ENCODE data around the gene PICK1. TPM values are rescaled to one million over a fixed set of nuclear protein-coding genes. Genes with fewer than 3 reads are reported as not detected.

Gene PICK1
- total RNA-seq, 1 donor from 2014 or later: 10.7 TPM

DNA sequence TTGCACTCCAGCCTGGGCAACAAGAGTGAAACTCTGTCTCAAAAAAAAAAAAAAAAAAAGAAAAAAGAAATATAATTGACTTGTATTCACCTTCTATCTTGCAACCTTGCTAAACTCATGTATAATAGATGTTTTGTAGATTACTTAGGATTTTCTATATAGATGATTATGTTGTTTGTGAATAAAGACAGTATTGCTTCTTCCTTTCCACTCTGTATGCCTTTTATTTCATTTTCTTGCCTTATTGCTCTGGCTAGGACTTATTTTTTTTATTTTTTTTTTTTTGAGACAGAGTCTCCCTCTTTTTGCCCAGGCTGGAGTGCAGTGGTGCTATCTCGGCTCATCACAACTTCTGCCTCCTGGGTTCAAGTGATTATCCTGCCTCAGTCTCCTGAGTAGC is 43.1 kb upstream of the PICK1 start:
- Mint-ChIP-seq H3K4me1 (peaks cover 13% of the 10 kb centered on the region), H3K27ac (no peak overlapping the region), H3K9me3 (peaks cover 2% of the 10 kb centered on the region), H3K36me3 (no peaks in the 10 kb centered on the region), H3K27me3 (ENCODE audit: insufficient read depth, low read depth) (peaks cover 2% of the 10 kb centered on the region), H3K4me3 (no peak overlapping the region)
- peaks cover 24% of the 10 kb centered on the region for H3K4me1 ChIP-seq
- H4K20me1 ChIP-seq (ENCODE audit: low read depth): no peaks in the 10 kb centered on the region
- no peaks in the 10 kb centered on the region for H3K9me3 ChIP-seq (ENCODE audit: low read depth)
- H3K27ac ChIP-seq: no peak overlapping the region
- H3K36me3 ChIP-seq: no peaks in the 10 kb centered on the region
- no peak overlapping the region for H3K4me3 ChIP-seq
- no peaks in the 10 kb centered on the region for H3K27me3 ChIP-seq
- H3K4me2 ChIP-seq: no peak overlapping the region
- no peak overlapping the region for H3K9ac ChIP-seq
- TF ChIP-seq EZH2 (IDR thresholded peaks at IDR 0.05): no peak
- TF ChIP-seq, protein P1, sequence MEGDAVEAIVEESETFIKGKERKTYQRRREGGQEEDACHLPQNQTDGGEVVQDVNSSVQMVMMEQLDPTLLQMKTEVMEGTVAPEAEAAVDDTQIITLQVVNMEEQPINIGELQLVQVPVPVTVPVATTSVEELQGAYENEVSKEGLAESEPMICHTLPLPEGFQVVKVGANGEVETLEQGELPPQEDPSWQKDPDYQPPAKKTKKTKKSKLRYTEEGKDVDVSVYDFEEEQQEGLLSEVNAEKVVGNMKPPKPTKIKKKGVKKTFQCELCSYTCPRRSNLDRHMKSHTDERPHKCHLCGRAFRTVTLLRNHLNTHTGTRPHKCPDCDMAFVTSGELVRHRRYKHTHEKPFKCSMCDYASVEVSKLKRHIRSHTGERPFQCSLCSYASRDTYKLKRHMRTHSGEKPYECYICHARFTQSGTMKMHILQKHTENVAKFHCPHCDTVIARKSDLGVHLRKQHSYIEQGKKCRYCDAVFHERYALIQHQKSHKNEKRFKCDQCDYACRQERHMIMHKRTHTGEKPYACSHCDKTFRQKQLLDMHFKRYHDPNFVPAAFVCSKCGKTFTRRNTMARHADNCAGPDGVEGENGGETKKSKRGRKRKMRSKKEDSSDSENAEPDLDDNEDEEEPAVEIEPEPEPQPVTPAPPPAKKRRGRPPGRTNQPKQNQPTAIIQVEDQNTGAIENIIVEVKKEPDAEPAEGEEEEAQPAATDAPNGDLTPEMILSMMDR (IDR thresholded peaks at IDR 0.05): no peak
- no peak for TF ChIP-seq EZH2phosphoT487 (IDR thresholded peaks at IDR 0.05)
- peaks cover 25% of the 10 kb centered on the region for H3F3A ChIP-seq (ENCODE audit: low read depth)
- H3K79me2 ChIP-seq (ENCODE audit: low read depth): no peaks in the 10 kb centered on the region
- H2AFZ ChIP-seq (replicated peaks): no peak overlapping the region
- no peak for DNase-seq (ENCODE audit: low spot score)

DNA sequence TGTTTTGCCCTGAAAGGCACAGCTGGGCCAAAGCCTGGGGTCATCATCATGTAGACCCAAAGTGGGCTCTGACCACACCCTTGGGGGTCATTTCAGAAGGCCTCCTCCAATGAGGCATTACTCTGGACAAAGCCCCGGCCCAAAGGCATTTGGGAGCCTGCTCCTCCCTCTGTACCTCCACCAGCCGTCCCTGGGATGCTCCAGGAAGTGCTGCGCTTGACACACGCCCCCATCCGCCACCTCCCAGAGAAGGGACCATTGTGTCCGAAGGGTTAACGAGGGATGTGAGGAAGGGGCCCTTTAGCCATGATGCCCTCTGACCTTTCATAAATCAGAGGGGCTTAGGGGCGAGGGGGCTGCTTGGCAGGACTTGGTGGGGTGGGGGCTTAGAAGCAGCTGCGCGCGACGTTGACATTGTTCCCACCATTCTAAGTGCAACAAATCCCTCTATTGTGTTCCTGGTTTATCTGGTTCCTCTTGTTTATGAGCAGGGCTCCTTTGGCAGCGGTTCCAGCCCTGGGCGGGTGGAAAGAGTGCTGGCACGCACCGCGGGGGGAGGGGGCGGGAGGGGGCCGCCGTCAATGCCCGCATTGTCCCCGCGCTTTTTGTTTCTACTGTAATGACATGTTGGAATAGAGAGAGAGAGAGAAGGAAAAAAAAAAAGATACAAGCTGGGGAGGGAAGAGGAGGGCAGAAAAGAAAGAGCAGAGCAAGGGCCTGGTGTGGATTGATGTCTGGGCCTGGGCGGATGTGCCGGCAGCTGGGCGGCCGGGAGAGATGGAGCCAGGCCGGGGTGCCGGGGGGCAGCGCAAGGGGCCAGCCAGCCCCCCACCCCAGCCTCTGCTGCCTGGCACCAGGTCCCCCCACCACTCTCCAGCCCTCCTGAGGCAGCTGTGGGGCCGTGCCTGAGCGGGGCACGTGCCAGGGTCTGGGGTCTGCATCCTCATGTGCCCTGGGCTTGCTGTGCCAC is 40.7 kb upstream of the PICK1 start:
- DNase-seq (ENCODE audit: low spot score): peak; percentile 84
- Histone ChIP-seq H3F3A (ENCODE audit: low read depth) (peaks cover 25% of the 10 kb centered on the region), H3K36me3 (no peaks in the 10 kb centered on the region), H3K27me3 (no peaks in the 10 kb centered on the region), H4K20me1 (ENCODE audit: low read depth) (no peaks in the 10 kb centered on the region), H3K27ac (peak overlapping the region; percentile 70), H3K79me2 (ENCODE audit: low read depth) (no peaks in the 10 kb centered on the region), H3K4me1 (peaks cover 24% of the 10 kb centered on the region), H3K9me3 (ENCODE audit: low read depth) (no peaks in the 10 kb centered on the region), H3K9ac (no peak overlapping the region), H2AFZ (replicated peaks) (no peak overlapping the region), H3K4me3 (no peak overlapping the region), H3K4me2 (peak overlapping the region; percentile 50)
- H3K9me3 Mint-ChIP-seq: peaks cover 2% of the 10 kb centered on the region
- peak overlapping the region; percentile 9 for H3K27ac Mint-ChIP-seq
- TF ChIP-seq EZH2phosphoT487 (IDR thresholded peaks at IDR 0.05) (no peak), EZH2 (IDR thresholded peaks at IDR 0.05) (no peak)
- TF ChIP-seq, protein P1 (IDR thresholded peaks at IDR 0.05): no peak
- peaks cover 2% of the 10 kb centered on the region for H3K27me3 Mint-ChIP-seq (ENCODE audit: insufficient read depth, low read depth)
- H3K4me1 Mint-ChIP-seq: peaks cover 22% of the 10 kb centered on the region
- H3K4me3 Mint-ChIP-seq: no peak overlapping the region
- H3K36me3 Mint-ChIP-seq: no peaks in the 10 kb centered on the region

DNA sequence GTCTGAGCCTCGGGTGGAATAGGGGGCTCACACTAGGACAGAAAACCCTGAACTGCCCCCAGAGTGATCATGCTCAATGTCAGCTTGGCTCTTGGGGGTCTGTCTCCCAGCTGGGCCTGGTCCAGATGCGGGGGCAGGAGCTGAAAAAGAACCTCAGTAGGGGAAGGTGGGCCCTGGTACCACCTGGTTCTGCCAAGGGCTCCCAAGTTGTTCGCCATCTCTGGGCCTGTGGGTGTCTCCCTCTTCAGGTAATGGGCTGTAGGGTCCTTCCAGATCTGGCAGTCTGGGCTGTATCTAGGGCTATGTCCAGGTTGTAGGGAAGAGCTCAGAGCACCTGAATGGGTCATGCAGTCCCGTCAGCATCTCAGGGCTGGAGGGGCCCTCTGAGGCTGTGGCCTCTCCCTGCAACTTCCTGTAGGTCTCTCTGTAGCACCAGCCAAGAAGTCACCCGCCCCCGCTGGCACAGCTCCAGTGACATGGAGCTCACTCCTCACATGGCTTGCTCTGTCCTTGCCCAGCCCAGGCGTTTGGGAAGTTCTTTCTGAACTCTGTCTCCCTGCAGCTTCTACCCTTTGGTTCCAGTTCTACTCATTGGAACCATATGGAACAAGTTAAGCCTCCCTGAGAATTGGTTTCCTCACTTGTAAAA is 39.8 kb upstream of the PICK1 start:
- no peak for TF ChIP-seq EZH2phosphoT487 (IDR thresholded peaks at IDR 0.05)
- TF ChIP-seq, protein P1 (IDR thresholded peaks at IDR 0.05): no peak
- Histone ChIP-seq H3K9ac (no peak overlapping the region), H3K27ac (peak overlapping the region; percentile 70), H3K9me3 (ENCODE audit: low read depth) (no peaks in the 10 kb centered on the region), H2AFZ (replicated peaks) (no peak overlapping the region), H3K36me3 (no peaks in the 10 kb centered on the region), H3K4me2 (peak overlapping the region; percentile 50), H3K4me3 (no peak overlapping the region), H3K79me2 (ENCODE audit: low read depth) (no peaks in the 10 kb centered on the region), H3K27me3 (no peaks in the 10 kb centered on the region), H4K20me1 (ENCODE audit: low read depth) (no peaks in the 10 kb centered on the region), H3F3A (ENCODE audit: low read depth) (peaks cover 25% of the 10 kb centered on the region), H3K4me1 (peaks cover 24% of the 10 kb centered on the region)
- Mint-ChIP-seq H3K36me3 (no peaks in the 10 kb centered on the region), H3K27ac (no peak overlapping the region), H3K27me3 (ENCODE audit: insufficient read depth, low read depth) (peaks cover 4% of the 10 kb centered on the region), H3K4me1 (peaks cover 22% of the 10 kb centered on the region), H3K4me3 (no peak overlapping the region), H3K9me3 (peaks cover 2% of the 10 kb centered on the region)
- DNase-seq (ENCODE audit: low spot score): no peak

Measured in neural progenitor cell (in vitro differentiated cells).